NCI-H2227 (cell line): Measurements from ENCODE around the gene MLXIPL.
"Not testable (repeated sequence)": the region's sequence is repeated elsewhere in the genome, so short reads cannot be mapped to it uniquely, and the experiment has no call there.

Experiments
- DNase-seq: peaks from one replicate; lab custom pipeline; 2025; ENCODE audit not compliant: unreplicated experiment; lab: John Stamatoyannopoulos, UW

MLXIPL gene

DNA sequence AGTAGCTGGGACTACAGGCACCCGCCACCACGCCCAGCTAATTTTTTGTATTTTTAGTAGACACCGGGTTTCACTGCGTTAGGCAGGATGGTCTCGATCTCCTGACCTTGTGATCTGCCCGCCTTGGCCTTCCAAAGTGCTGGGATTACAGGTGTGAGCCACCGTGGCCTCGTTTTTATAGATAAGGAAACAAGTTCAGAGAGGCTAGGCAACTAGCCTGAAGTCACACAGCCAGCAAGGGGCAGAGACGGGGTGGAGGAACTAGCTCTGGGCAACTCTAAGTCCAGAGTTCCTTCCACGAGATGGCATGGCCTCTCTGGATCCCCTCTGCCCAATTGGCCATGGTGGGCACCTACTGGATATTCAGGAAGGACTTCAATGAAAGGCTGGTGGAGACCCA, 9.4 kb downstream of the MLXIPL start:
- DNase-seq: not testable (repeated sequence)

DNA sequence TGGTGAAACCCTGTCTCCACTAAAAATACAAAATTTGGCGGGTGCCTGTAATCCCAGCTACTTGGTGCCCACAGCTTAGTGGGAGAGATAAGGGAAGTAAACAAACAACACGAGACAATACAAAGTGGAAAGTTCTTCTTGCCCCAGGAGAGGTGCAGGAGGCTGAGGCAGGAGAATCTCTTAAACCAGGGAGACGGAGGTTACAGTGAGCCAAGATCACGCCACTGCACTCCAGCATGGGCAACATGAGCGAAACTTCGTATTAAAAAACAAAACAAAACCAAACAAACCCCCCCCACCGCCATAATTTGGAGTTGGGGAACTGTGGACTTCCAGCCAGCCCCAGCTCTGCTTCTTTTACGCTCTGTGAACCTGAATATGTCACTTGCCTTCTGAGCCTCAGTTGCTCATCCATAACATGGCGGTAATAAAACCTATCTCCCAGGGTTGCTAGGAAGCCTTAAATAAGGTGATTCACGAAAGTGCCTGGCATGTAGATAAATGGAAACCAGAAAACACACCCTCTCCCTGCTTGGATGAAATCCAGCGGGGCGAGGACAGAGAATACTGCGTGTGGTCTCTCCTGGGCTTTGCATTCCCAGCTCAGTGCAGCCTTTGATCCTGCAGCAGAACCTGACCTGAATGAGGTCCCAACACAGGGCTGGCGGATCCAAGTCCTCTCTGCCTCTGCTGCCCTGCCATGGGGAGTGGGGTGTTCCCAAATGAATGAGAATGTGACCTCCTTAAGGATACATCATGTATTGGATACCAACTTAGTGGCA, 10.2 kb downstream of the MLXIPL start:
- DNase-seq: no peak

DNA sequence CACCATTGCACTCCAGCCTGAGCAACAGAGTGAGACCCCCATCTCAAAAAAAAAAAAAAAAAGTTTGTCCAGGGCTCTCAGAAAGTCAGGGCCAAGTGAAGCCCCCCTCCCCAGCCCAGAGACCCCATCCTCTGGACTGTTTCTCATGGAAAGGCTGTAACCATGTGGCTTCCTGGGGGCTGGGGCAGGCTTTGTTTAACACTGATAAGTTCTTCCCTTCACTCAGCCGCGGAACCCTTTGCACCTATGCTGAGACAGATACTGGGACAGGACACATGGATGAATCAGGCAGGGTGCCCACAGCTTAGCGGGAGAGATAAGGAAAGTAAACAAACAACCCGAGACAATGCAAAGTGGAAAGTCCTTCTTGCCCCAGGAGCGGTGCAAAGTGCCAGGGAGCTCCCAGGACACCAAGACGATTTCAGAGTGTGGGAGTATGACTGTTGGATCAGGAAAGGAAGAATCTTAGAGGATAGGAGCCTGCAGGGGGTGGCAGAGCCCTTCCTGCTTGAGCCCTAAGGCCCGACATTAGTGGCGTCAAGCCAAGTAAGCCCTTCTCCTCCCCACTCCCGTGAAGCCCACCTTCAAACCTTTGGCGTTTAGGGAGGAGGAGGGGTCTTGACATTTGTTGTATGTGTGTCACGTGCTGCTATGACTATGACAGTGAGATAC, 11.6 kb downstream of the MLXIPL start:
- DNase-seq: no peak

DNA sequence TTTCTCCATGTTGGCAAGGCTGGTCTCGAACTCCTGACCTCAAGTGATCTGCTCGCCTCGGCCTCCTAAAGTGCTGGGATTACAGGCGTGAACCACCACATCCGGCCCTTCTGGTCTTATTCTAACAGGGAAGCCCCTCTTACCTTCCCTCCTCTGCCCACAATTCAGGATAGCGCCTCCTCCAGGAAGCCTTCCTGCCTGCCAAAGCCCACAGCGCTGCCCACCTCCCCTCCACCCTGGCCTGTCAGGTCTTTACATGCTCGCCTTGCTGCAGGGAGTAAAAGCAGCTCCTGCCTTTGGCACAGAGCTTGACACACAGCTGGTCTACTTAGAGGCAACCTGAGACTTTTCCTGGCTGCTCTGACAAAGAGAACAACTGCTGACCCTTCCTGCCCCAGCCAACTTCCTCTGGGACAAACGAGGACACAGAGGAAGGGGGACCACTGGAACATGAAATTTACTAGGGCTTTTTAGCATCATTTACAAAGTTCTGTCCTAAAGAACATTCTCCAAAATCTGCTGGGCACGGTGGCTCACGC, 13.2 kb downstream of the MLXIPL start:
- no peak for DNase-seq

DNA sequence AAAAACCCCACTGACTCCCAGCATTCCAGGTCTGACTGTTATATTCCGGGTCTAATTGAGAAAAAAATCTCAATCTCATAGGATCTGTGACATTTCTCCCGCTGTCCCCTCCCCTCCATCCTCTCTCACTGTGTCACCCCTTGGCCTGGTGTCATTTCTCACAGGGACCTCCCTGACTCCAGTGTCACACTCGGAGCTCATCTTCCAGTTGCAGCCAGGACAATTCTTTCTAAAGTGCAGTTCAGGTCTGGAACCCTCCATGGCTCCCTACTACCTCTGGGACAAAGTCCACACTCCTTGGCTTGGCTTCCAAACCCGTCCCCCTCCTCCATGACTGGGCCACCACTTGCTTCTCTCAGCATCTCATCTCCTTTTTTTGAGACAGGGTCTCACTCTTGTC, 14.2 kb downstream of the MLXIPL start:
- no peak for DNase-seq

DNA sequence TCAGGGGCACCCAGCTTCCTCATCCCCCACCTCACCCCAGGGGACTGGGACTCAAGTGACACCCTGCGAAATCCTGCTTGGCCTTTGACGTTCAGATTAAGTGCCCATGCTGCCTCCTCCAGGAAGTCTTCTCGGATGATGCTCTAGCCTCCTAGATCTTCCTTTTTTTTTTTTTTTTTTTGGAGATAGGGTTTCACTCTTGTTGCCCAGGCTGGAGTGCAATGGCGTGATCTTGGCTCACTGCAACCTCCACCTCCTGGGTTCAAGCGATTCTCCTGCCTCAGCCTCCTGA, 16.7 kb downstream of the MLXIPL start:
- DNase-seq: not testable (repeated sequence)

DNA sequence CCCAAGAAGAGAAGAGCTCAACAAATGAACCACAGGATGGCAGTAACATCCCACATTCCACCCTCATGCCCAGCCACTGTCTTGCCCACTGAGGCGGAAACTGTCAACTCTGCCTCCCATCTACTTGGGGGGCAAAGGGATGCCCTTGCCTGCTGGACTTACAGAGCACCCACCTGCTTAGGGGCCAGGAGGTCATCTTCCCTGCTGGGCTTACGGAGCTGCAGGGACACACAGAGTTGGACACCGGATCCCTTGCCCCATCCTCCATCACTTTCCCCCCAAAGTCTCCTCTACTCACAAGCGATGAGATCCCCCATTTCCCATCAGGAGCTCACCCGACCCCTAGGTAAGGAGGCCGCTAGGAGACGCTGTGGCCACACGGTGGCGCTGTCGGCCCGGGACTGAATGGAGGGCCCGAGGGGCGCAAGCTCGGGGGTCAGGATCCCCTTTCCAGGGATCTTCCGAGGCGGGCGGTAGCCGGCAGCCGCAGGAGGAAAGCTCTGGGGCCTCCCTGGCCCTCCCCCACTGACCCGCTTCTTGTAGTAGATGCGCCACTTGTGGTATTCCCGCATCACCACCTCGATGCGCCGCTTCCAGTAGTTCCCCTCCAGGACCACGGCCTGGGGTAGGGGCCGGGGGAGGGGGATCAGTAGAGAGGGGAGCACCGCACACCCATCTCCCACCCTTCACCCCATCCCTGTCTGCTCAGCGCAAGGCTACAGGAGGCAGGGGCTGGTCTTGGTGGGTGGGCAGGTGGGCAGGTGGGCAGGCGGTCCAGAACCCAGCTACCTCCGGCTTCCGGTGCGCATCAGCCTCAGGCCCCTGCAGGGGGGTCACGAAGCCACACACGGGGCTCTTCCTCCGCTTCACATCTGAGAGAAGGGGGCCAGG, 17.3 kb downstream of the MLXIPL start:
- DNase-seq: peak; percentile 88

DNA sequence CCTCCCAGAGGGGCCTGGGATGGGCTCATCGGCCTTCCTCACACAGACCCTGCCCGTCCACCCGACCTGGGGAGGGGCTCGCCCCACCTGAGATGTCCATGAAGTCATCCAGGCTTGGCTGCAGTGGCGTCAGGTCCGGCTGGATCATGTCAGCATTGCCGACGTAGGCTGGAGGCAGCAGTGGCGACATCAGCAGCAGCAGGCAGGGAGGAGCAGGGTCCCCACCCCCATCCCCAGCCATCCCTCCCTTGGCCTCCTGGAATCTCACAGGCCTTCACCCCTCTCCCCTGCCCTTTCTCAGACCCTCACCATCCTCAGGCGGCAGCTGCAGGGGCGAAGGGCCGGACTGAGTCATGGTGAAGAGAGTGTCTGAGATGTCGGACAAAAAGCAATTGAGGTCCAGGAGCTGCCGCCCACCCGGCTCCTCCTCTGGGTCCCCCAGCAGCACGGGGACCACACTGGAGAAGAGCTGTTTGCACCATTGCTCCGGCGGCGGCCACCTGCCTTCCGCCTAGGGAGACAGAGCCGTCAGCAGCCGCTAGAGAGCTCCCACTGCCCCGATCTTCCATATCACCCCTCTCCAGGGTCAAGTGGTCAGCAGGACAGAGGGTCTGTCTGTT, 18.6 kb downstream of the MLXIPL start:
- DNase-seq: no peak

DNA sequence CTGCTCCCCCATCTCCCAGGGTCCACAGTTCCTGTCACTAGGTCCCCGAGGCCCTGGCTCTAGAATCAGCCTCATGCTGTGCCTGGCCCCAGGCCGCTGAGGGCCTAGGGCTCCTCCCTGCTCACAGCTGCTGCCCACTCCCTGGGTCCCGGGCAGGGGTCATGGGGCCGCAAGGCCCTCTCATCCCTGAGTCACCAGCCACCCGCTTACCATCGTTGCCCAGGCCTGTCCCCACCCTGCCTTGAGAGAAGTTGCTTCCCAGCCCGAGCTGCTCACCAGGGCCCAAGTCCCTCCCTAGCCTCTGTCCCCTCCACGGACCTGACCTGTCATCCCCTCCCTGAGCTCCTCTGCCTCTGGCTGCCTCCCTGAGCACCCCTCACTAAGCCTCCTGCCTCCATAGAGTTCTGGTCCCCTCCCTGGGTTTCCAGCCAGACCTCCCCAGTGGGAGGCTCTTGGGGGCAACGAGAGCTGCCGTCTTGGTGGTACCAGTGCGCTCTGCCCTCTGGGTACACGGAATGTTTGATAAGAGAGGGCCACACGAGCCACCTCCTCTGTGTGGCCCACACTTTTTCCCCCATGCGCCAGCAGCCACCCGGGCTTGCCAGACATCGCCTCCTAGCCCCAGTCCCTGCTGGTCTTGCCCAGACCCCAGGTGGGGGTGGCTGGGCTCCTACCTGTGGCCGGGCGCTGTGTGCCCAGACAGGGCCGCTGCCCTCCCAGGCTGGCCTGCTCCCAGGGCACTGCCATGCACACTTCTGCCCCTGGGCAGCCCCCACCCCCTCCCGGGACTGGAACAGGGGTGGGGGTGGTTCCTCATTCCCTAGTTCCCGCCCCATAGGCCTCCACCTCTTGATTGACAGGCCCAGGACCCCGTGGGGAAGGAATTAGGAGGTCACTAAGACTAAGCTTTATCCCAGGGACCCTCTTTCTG, 21.3 kb downstream of the MLXIPL start:
- no peak for DNase-seq

DNA sequence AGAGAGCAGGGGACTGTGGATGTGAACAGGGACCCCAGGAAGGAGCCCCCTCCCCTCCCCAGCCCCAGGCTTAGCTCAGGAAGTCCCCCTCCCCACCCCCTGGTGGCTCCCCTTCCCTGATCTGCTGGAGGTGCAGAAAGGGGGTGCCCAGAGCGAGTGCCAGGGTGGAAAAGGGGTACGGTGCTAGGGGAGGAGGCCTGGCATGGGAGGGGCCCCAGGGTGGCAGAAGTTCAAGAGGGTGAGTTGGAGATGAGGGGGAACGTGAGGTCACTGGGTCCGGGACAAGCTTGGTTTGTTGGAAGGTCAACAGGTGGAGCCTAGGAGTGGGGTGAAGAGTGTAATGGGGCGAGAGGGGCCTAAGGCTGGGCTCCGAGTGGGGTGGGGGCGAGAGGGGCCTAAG, 24.4 kb downstream of the MLXIPL start:
- no peak for DNase-seq

DNA sequence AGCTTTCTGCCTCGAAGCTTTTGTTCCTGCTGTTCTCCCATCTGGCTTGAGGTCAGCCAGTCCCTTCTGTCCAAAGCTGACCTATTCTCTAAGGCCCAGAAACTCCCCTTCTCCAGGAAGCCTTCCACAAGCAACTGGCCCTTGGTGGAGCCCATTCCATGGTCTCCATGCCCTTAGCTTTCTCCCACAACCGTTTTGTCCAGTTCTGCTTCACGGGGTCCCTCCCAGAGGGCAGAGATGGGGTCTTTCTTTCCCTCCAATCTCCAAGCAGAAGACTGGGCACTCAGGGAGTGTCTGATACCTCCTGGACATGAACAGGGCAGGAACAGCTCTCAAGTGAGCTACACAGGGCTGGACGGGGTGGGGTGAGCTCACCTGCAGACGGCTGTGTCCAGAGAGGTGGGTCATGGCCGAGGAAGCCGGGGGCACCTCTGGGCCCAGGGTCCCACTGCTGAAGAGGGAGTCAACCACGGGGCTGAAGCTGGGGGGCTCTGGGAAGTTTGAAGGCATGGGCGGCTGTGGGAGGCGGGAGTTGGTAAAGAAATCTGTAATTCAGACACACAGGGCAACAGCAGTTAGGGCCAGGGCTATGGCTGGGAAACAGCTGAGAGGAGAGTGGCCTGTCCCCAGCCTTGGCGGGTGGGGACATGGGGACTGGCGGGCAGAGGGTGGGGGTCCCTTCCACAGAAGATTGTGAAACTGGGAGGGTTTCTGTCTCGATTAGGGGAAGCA, 25.0 kb downstream of the MLXIPL start:
- DNase-seq: no peak

DNA sequence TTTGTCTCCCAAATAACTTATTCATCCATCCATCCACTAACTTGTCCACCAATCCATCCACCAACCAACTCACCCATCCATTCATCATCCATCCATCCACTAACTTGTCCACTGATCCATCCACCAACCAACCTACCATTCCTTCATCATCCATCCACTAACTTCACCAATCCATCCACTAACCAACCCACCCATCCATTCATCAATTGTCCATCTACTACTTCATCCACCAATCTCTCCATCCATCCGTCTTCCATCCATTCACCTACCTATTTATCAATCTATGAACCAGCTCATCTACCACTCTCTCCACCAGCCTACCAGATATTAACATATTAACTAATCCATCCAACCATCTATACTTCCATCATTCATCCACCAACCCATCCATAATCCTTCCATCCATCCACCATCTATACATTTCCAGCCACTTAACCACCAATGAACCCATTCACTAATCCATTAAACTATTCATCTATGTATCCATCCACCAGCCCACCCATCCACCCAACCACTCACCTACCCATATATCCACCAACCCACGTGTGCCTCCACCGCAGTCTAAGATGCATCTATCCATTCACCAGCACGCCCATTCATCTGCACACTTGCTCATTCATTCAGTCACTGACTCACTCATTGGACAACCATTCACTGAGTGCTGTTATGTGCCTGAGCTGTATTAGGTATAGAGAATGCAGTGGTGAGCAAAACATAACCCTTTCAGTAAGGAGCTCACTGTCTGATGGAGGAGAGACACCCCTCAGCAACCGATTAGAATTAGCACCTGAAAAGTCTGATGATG, 26.1 kb downstream of the MLXIPL start:
- no peak for DNase-seq

DNA sequence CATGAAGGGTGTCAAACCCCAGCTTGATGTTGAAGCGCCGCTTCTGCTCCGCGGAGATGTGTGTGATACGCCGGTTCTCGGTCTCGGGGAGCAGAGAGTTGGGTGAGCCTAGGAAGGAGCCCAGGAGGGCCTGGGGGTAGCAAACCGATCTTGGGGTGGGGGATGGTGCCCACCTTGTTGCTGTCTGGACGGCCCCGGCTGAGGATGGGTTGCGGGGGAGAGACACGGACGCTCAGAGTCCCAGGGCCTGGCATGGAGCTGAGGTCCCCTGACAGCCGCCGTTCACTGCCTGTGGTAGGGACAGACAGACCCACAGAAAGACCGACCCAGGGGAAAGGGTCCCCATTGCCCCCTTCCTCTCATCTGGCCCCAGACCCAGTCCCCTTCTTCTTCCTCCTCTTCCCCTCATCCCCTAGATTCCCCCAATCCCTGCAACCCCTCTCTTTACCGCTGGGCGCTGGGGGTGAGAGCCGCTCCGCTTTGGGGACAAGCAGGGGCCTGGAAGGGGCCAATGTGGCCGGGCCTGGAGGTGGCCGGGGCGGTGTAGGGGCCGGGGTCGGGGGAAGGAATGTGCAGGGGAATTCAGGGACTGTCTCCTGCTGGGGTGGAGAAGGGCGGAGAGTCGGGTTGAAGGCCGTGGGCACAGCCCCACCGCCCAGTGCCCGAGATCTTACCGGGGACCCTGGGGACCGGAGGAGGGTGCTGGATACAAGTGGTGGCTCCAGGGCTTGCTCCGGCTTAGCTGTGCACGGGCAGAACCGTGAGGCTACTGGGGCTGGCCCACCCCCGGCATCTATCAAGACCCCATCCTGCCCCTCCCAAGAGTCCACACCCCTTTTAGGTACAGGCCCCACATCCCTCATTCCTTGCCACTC, 27.9 kb downstream of the MLXIPL start:
- DNase-seq: no peak

DNA sequence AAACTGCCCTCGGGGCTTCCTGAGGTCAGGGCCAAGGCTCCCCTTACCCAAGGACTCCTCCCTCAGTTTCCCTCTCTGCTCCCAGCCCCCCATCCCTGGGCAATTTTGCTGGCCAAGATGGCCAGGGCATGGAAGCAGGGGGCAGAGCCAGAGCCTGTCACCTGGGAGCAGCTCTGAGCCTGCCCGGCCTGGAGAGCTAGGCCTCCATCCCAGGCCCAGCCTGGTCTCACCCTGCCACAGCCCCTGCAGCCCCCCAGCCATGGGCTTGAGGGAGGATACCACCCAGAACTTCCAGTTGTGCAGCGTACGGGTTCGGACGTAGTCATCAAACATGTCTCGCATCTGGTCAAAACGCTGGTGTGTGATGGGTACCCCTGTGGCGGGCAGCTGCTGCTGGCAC, 29.0 kb downstream of the MLXIPL start:
- DNase-seq: no peak

DNA sequence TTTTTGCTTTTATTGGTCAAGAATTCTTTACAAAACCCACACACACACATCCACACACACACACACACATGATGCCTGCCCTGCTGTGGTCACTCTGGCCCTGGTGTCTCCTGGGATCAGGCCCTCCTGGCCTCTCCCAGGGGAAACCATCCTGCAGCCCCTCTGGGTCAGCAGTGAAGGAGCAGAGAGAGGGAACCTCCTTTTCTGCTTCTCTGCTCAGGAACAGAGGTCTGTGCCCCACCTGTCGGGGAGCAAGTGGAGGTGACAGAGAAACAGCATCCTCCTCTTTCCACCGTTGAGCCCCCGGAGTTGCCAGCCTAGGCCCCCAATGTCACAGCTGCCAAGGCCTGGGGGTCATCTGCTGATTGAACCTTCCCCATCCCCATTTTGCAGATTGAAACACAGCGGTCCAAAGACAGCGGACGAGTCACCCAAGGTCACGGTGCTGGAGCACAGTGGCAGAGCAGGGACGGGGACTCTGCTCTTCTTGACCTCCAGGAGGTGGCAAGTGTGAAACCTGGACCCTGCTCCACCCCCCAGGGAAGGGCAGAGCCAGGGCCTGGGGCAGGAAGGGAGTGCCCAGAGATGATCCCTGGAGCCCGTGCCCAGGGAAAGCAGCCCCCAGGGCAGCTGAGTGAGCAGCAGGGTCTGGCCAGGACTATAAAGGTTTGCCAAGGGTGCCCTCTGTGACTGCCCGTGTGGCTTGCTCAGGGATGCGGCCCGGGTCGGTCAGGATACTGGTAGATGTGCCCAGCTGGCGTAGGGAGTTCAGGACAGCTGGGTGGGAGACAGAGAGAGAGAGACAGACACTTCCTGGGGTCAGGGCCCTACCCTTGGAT, 30.9 kb downstream of the MLXIPL start:
- DNase-seq: no peak

DNA sequence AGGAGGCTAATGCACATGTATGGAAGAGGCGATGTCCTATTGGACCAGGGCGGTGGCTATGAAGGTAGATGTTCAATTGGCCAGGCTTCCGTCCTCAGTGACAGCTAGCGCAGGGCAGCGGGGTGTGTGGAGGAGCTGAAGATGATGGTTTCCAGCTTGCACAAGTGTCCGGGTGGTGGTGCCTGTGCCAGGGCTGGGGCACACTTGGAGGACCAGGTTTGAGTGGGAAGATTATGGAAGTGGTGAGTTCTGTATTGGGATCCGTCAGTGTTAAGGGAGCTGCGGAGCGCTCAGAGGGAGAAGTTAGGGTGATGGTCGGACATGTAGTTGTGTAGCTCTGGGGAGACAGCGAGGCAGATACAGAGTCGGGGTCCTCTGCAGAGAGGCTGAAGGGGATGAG, 37.4 kb downstream of the MLXIPL start:
- no peak for DNase-seq

DNA sequence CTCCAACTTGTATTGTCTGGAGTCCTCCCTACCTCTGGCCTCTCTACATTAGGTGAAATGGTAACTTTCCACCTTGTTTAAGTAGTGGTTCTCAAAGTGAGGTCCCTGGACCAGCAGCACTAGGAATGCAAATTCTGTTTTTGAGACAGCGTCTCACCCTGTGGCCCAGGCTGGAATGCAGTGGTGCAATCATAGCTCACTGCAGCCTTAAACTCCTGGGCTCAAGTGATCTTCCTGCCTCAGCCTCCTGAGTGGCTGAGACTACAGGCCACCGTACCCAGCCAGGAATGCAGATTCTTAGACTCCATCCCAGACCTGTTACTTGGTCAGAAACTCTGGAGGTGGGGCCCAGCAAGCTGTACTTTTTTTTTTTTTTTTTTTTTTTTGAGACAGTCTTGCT, 39.1 kb downstream of the MLXIPL start:
- DNase-seq: no peak
